HepG2 (cell line): Measurements from ENCODE around the gene C11orf68. TPM values are rescaled to one million over a fixed set of nuclear protein-coding genes. Genes with fewer than 3 reads are reported as not detected.
A peak's percentile ranks its signal among the peaks of the same experiment; 100 is the strongest.

Experiments used
- ELK4 ChIP-seq: sonication (generic); formaldehyde crosslinking; IDR thresholded peaks from 2 replicates; pipeline ENCODE4 v1.9.0; 2021; ENCODE audit warnings: missing genetic modification reagents, borderline replicate concordance
- ETV5 ChIP-seq: IDR thresholded peaks from 2 replicates; pipeline ENCODE4 v1.6.1; 2018; ENCODE audit warnings: missing biosample characterization, missing genetic modification reagents, inconsistent platforms, borderline replicate concordance
- FOXJ3 ChIP-seq: sonication (generic); formaldehyde crosslinking; IDR thresholded peaks from 2 replicates; pipeline ENCODE4 v1.4.0; 2020; ENCODE audit warnings: missing genetic modification reagents, mild to moderate bottlenecking, borderline replicate concordance
- GATAD2A ChIP-seq: IDR thresholded peaks from 2 replicates; pipeline ENCODE4 v1.6.1; 2016
- IRF2 ChIP-seq: IDR thresholded peaks from 2 replicates; pipeline ENCODE4 v1.6.1; 2018; ENCODE audit warnings: missing genetic modification reagents, missing compliant biosample characterization
- KAT8 ChIP-seq: IDR thresholded peaks from 2 replicates; pipeline ENCODE4 v1.6.1; 2016; ENCODE audit warnings: missing genetic modification reagents, missing compliant biosample characterization
- NFKB2 ChIP-seq: sonication (generic); formaldehyde crosslinking; IDR thresholded peaks from 2 replicates; pipeline ENCODE4 v1.4.0; 2020; ENCODE audit warnings: missing genetic modification reagents, borderline replicate concordance
- RAD21 ChIP-seq: fragments of 450-650 bp; formaldehyde crosslinking; IDR thresholded peaks from 2 replicates; pipeline ENCODE4 v1.5.0; 2020; ENCODE audit warnings: mild to moderate bottlenecking
- SMAD1 ChIP-seq: sonication (generic); formaldehyde crosslinking; IDR thresholded peaks from 2 replicates; pipeline ENCODE4 v1.4.0; 2020; ENCODE audit warnings: missing genetic modification reagents, low read depth, mild to moderate bottlenecking, borderline replicate concordance
- SMAD9 ChIP-seq: sonication (generic); formaldehyde crosslinking; IDR thresholded peaks from 2 replicates; pipeline ENCODE4 v1.5.1; 2020; ENCODE audit warnings: mild to moderate bottlenecking, missing genetic modification reagents
- SMC3 ChIP-seq: IDR thresholded peaks from 2 replicates; pipeline ENCODE4 v1.6.1; 2011; ENCODE audit warnings: low read length, improper control_type of control experiment
- THRA ChIP-seq: sonication (generic); formaldehyde crosslinking; IDR thresholded peaks from 2 replicates; pipeline ENCODE4 v1.4.0; 2020; ENCODE audit warnings: missing genetic modification reagents, borderline replicate concordance
- U2AF1 ChIP-seq: fragments of 200-400 bp; formaldehyde crosslinking; optimal IDR thresholded peaks from 2 replicates; pipeline ENCODE3; 2017; ENCODE audit warnings: mild to moderate bottlenecking, low read depth, low read length
- ZFX ChIP-seq: sonication (generic); formaldehyde crosslinking; IDR thresholded peaks from 2 replicates; pipeline ENCODE4 v1.4.0; 2020; ENCODE audit warnings: mild to moderate bottlenecking, low read depth, missing genetic modification reagents, moderate library complexity
- ZNF660 ChIP-seq: sonication (generic); formaldehyde crosslinking; IDR thresholded peaks from 2 replicates; pipeline ENCODE4 v1.5.1; 2020; ENCODE audit warnings: mild to moderate bottlenecking, low read depth, missing genetic modification reagents, borderline replicate concordance
- polyA plus RNA-seq, 8 experiments: library from polyadenylated mRNA; depleted of rRNA in 3 of 8; stranded (reverse) in 7 of 8; unstranded in 1 of 8; fragments of >200 nt; fragmentation: Illumina TruSeq in 4 of 8; extraction: Trizol in 4 of 8; gene quantifications; 2 replicates each; pipeline versions ENCODE4 v1.2.1 to v1.2.3, GENCODE V29; 2011 to 2016; ENCODE audit warnings: low read depth in 4 of 8, missing spikeins in 1 of 8, mixed read lengths in 1 of 8; ENCODE audit not compliant: insufficient read depth in 1 of 8
- total RNA-seq, 5 experiments: library from RNA; depleted of rRNA; stranded (reverse); fragments of >200 nt; fragmentation: Illumina TruSeq; extraction: Trizol; gene quantifications; 2 replicates each; pipeline ENCODE4 v1.2.3, GENCODE V29; 2016; ENCODE audit warnings: low read depth in 1 of 5
- TF ChIP-seq, protein P1 (sequence below): sonication (generic); formaldehyde crosslinking; IDR thresholded peaks from 2 replicates; pipeline ENCODE4 v1.9.0; 2022; ENCODE audit warnings: low read depth, missing genetic modification reagents
- TF ChIP-seq, protein P2 (sequence below): IDR thresholded peaks from 2 replicates; pipeline ENCODE4 v1.4.0; 2020; ENCODE audit warnings: mild to moderate bottlenecking, missing genetic modification reagents
- TF ChIP-seq, protein P3 (sequence below): sonication (generic); formaldehyde crosslinking; IDR thresholded peaks from 2 replicates; pipeline ENCODE4; 2020; ENCODE audit warnings: missing genetic modification reagents, mild to moderate bottlenecking, borderline replicate concordance

The C11orf68 gene
- total and polyA plus RNA-seq, 2 of the 13 experiments (the other 11 are each of a cell fraction or from before 2014, with no cell fraction given): 8.4 to 28.3 TPM

DNA sequence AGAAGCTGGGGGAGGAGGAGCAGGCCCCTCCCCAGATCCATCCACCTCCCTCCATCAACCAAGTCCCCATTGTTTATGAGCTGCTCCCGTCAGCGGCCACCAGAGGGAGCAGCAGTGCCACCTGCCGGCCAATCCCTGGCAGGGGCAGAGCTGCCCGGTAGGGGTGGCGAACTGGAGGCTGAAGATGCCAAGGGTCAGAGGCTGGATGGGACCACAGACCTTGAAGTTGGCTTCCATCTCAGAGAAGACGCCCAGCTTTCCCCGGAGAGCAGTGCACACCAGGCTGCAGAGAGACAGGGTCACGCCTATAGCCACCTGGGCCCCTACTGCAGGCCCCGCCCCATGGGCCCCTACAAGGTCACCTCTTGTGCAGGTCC, 34.2 kb downstream of the C11orf68 start (continued):
- TF ChIP-seq, protein P1, sequence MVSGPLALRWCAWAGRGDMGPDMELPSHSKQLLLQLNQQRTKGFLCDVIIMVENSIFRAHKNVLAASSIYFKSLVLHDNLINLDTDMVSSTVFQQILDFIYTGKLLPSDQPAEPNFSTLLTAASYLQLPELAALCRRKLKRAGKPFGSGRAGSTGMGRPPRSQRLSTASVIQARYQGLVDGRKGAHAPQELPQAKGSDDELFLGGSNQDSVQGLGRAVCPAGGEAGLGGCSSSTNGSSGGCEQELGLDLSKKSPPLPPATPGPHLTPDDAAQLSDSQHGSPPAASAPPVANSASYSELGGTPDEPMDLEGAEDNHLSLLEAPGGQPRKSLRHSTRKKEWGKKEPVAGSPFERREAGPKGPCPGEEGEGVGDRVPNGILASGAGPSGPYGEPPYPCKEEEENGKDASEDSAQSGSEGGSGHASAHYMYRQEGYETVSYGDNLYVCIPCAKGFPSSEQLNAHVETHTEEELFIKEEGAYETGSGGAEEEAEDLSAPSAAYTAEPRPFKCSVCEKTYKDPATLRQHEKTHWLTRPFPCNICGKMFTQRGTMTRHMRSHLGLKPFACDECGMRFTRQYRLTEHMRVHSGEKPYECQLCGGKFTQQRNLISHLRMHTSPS (CRISPR knock-in tag): peak; percentile 83
- TF ChIP-seq, protein P2, sequence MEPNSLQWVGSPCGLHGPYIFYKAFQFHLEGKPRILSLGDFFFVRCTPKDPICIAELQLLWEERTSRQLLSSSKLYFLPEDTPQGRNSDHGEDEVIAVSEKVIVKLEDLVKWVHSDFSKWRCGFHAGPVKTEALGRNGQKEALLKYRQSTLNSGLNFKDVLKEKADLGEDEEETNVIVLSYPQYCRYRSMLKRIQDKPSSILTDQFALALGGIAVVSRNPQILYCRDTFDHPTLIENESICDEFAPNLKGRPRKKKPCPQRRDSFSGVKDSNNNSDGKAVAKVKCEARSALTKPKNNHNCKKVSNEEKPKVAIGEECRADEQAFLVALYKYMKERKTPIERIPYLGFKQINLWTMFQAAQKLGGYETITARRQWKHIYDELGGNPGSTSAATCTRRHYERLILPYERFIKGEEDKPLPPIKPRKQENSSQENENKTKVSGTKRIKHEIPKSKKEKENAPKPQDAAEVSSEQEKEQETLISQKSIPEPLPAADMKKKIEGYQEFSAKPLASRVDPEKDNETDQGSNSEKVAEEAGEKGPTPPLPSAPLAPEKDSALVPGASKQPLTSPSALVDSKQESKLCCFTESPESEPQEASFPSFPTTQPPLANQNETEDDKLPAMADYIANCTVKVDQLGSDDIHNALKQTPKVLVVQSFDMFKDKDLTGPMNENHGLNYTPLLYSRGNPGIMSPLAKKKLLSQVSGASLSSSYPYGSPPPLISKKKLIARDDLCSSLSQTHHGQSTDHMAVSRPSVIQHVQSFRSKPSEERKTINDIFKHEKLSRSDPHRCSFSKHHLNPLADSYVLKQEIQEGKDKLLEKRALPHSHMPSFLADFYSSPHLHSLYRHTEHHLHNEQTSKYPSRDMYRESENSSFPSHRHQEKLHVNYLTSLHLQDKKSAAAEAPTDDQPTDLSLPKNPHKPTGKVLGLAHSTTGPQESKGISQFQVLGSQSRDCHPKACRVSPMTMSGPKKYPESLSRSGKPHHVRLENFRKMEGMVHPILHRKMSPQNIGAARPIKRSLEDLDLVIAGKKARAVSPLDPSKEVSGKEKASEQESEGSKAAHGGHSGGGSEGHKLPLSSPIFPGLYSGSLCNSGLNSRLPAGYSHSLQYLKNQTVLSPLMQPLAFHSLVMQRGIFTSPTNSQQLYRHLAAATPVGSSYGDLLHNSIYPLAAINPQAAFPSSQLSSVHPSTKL (CRISPR knock-in tag): 0 out of 2 replicates have a peak, but pooled peaks have one; percentile 41
- TF ChIP-seq ETV5 (no peak), ZNF660 (CRISPR knock-in tag) (no peak), SMAD1 (0 out of 2 replicates have a peak, but pooled peaks have one; percentile 58), ELK4 (CRISPR knock-in tag) (no peak), ZFX (CRISPR knock-in tag) (peak; percentile 18; the same call in 1 of the 2 replicates), KAT8 (peak; percentile 51; the same call in 1 of the 2 replicates), SMC3 (peak; percentile 82), FOXJ3 (0 out of 2 replicates have a peak, but pooled peaks have one; percentile 13), THRA (peak; percentile 56; the same call in 1 of the 2 replicates), NFKB2 (peak; percentile 75; the same call in 1 of the 2 replicates), IRF2 (CRISPR knock-in tag) (peak; percentile 61; the same call in 1 of the 2 replicates), SMAD9 (CRISPR knock-in tag) (no peak), RAD21 (peak; percentile 95), GATAD2A (CRISPR knock-in tag) (peak; percentile 61; the same call in 1 of the 2 replicates), U2AF1 (peak; percentile 64)
- TF ChIP-seq, protein P3, sequence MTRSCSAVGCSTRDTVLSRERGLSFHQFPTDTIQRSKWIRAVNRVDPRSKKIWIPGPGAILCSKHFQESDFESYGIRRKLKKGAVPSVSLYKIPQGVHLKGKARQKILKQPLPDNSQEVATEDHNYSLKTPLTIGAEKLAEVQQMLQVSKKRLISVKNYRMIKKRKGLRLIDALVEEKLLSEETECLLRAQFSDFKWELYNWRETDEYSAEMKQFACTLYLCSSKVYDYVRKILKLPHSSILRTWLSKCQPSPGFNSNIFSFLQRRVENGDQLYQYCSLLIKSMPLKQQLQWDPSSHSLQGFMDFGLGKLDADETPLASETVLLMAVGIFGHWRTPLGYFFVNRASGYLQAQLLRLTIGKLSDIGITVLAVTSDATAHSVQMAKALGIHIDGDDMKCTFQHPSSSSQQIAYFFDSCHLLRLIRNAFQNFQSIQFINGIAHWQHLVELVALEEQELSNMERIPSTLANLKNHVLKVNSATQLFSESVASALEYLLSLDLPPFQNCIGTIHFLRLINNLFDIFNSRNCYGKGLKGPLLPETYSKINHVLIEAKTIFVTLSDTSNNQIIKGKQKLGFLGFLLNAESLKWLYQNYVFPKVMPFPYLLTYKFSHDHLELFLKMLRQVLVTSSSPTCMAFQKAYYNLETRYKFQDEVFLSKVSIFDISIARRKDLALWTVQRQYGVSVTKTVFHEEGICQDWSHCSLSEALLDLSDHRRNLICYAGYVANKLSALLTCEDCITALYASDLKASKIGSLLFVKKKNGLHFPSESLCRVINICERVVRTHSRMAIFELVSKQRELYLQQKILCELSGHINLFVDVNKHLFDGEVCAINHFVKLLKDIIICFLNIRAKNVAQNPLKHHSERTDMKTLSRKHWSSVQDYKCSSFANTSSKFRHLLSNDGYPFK: 0 out of 2 replicates have a peak, but pooled peaks have one; percentile 40
